Osteoblast (primary cell): Measurements from ENCODE around the gene SFI1. TPM values are rescaled to one million over a fixed set of nuclear protein-coding genes. Genes with fewer than 3 reads are reported as not detected.
"Not testable (repeated sequence)": the region's sequence is repeated elsewhere in the genome, so short reads cannot be mapped to it uniquely, and the experiment has no call there.

Experiments
- DNase-seq: peaks from one replicate; pipeline ENCODE4 v3.0.0; 2011; ENCODE audit warnings: low spot score, mixed read lengths; ENCODE audit not compliant: insufficient read length; ENCODE audit errors: missing footprints
- H2AFZ ChIP-seq: 2 replicates; pipeline ENCODE4 v1.6.0; 2011; ENCODE audit warnings: mild to moderate bottlenecking, low read length
- H3K27ac ChIP-seq: 2 replicates; pipeline ENCODE4 v1.5.1; 2011; ENCODE audit warnings: mild to moderate bottlenecking, low read depth, low read length, moderate library complexity
- H3K27me3 ChIP-seq: 2 replicates; pipeline ENCODE4 v1.6.0; 2012; ENCODE audit warnings: mild to moderate bottlenecking, control low read depth, inconsistent platforms, low read length, moderate library complexity; ENCODE audit not compliant: insufficient read depth
- H3K36me3 ChIP-seq: 2 replicates; pipeline ENCODE4 v1.5.1; 2011; ENCODE audit warnings: mild to moderate bottlenecking, low read length, control low read depth, moderate library complexity; ENCODE audit not compliant: insufficient read depth
- H3K4me1 ChIP-seq: 2 replicates; pipeline ENCODE4 v1.5.1; 2011; ENCODE audit warnings: mild to moderate bottlenecking, low read length, control low read depth, moderate library complexity; ENCODE audit not compliant: insufficient read depth
- H3K4me2 ChIP-seq: 2 replicates; pipeline ENCODE4 v1.6.0; 2011; ENCODE audit warnings: mild to moderate bottlenecking, low read length; ENCODE audit not compliant: insufficient read depth
- H3K4me3 ChIP-seq: fragments of 200-600 bp; sonication (generic); 3 replicates; pipeline ENCODE4 v1.5.1; 2012; ENCODE audit warnings: mild to moderate bottlenecking, low read length, inconsistent platforms; ENCODE audit not compliant: insufficient read depth
- H3K79me2 ChIP-seq: 2 replicates; pipeline ENCODE4 v1.6.0; 2012; ENCODE audit warnings: mild to moderate bottlenecking, low read length, control low read depth, inconsistent platforms; ENCODE audit not compliant: insufficient read depth
- H3K9me3 ChIP-seq: 2 replicates; pipeline ENCODE4 v1.5.1; 2011; ENCODE audit warnings: low read depth, low read length, control low read depth
- H4K20me1 ChIP-seq: 2 replicates; pipeline ENCODE4 v1.6.0; 2012; ENCODE audit warnings: mild to moderate bottlenecking, low read length, control low read depth; ENCODE audit not compliant: insufficient read depth
- total RNA-seq: library from RNA; depleted of rRNA; stranded (reverse); fragments of >200 nt; gene quantifications from 2 replicates; pipeline ENCODE4 v1.2.3, GENCODE V29; 2012
- TF ChIP-seq, protein P1 (sequence below): IDR thresholded peaks from 2 replicates; pipeline ENCODE4 v1.5.1; 2011; ENCODE audit warnings: mild to moderate bottlenecking, low read depth, low read length, moderate library complexity; ENCODE audit errors: extremely low read depth

SFI1 gene
- total RNA-seq, 1 donor, result 16.6 TPM

DNA sequence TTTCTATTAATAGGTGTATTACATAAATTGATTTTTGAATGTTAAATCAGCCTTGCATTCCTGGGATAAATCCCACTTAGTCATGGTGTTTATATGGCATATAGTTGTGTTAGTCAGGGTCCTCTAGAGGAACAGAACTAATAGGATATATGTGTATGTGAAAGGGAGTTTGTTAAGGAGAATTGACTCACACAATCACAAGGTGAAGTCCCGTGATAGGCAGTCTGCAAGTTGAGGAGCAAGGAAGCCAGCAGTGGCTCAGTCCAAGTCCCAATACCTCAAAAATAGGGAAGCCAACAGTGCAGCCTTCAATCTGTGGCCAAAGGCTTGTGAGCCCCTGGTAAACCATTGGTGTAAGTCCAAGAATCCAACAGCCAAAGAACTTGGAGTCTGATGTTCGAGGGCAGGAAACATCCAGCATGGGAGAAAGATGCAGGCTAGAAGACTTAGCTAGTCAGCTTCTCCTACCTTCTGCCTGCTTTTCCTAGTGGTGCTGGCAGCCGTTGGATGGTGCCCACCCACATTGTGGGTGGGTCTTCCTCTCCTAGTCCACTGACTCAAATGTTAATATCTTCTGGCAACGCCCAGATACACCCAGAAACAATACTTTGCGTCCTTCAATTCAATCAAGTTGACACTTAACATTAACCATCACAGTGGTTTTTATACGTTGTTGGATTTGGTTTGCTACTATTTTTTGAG lies 12.9 kb downstream of the SFI1 start:
- H3K4me1 ChIP-seq, result peaks cover 13% of the 10 kb centered on the region
- TF ChIP-seq, protein P1, sequence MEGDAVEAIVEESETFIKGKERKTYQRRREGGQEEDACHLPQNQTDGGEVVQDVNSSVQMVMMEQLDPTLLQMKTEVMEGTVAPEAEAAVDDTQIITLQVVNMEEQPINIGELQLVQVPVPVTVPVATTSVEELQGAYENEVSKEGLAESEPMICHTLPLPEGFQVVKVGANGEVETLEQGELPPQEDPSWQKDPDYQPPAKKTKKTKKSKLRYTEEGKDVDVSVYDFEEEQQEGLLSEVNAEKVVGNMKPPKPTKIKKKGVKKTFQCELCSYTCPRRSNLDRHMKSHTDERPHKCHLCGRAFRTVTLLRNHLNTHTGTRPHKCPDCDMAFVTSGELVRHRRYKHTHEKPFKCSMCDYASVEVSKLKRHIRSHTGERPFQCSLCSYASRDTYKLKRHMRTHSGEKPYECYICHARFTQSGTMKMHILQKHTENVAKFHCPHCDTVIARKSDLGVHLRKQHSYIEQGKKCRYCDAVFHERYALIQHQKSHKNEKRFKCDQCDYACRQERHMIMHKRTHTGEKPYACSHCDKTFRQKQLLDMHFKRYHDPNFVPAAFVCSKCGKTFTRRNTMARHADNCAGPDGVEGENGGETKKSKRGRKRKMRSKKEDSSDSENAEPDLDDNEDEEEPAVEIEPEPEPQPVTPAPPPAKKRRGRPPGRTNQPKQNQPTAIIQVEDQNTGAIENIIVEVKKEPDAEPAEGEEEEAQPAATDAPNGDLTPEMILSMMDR, result no peak
- H3K4me2 ChIP-seq, result no peak overlapping the region
- H3K79me2 ChIP-seq, result peaks cover 14% of the 10 kb centered on the region
- peaks cover 3% of the 10 kb centered on the region for H3K36me3 ChIP-seq
- peak overlapping the region; percentile 10 for H3K27ac ChIP-seq
- DNase-seq, result no peak
- H3K4me3 ChIP-seq, result no peak overlapping the region
- H2AFZ ChIP-seq, result peak overlapping the region; percentile 36
- no peaks in the 10 kb centered on the region for H3K9me3 ChIP-seq
- H4K20me1 ChIP-seq, result no peaks in the 10 kb centered on the region
- no peaks in the 10 kb centered on the region for H3K27me3 ChIP-seq

DNA sequence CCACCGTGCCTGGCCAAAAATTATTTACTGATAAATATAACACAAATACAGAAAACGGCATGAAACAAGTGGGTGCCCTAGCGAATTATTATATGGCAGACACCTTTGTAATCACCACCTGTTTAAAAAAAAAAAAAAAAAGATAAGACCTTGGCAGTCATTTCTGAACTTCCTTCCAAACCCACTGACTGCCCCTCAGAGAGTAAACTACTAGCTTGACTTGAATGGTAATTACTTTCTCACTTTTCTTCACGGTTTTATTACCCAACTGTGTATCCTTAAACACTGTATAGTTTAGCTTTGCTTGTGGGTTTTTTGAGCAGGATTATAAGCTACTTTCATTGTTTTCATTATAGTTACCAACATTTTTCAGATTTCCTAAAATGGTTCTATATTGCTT lies 23.7 kb downstream of the SFI1 start:
- TF ChIP-seq, protein P1, result no peak
- no peaks in the 10 kb centered on the region for H3K9me3 ChIP-seq
- H4K20me1 ChIP-seq, result no peaks in the 10 kb centered on the region
- no peaks in the 10 kb centered on the region for H3K36me3 ChIP-seq
- no peak overlapping the region for H3K27ac ChIP-seq
- H3K4me1 ChIP-seq, result no peaks in the 10 kb centered on the region
- no peak overlapping the region for H3K4me2 ChIP-seq
- peaks cover 4% of the 10 kb centered on the region for H3K79me2 ChIP-seq
- H3K4me3 ChIP-seq, result no peak overlapping the region
- no peaks in the 10 kb centered on the region for H3K27me3 ChIP-seq
- DNase-seq, result no peak
- no peak overlapping the region for H2AFZ ChIP-seq

DNA sequence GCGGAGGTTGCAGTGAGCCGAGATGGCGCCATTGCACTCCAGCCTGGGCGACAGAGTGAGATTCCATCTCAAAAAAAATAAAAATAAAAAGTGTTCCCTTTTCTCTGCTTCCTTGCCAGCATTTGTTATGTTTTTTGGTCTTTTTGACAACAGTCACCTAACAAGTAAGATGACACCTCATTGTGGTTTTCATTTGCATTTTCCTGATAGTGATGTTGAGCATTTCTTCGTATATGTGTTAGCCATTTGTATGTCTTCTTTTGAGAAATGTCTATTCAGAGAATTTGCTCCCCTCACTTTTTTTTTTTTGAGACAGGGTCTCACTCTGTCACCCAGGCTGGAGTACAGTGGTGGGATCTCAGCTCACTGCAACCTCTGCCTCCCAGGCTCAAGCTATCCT lies 27.8 kb downstream of the SFI1 start:
- not testable (repeated sequence) for H3K27ac ChIP-seq, H3K9me3 ChIP-seq, H3K36me3 ChIP-seq, H3K79me2 ChIP-seq, H3K4me2 ChIP-seq, H3K4me1 ChIP-seq, DNase-seq, H3K27me3 ChIP-seq, H3K4me3 ChIP-seq, H2AFZ ChIP-seq, H4K20me1 ChIP-seq

DNA sequence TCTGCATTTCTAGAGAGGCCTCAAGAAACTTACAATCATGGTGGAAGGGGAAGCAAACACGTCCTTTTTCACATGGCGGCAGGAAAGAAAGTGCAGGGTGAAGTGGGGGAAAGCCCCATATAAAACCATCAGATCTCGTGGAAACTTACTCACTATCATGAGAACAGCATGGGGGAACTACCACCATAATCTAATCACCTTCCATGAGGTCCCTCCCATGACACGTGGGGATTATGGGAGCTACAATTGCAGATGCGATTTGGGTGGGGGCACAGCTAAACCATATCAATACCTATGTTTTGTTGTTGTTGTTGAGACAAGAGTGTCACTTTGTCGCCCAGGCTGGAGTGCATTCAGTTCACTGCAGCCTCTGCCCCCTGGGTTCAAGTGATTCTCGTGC lies 29.9 kb downstream of the SFI1 start:
- H2AFZ ChIP-seq, result no peak overlapping the region
- H3K9me3 ChIP-seq, result no peaks in the 10 kb centered on the region
- no peak overlapping the region for H3K4me2 ChIP-seq
- no peaks in the 10 kb centered on the region for H3K27me3 ChIP-seq
- no peak overlapping the region for H3K4me3 ChIP-seq
- no peak for DNase-seq
- H3K4me1 ChIP-seq, result peaks cover 12% of the 10 kb centered on the region
- H3K36me3 ChIP-seq, result no peaks in the 10 kb centered on the region
- H3K27ac ChIP-seq, result no peak overlapping the region
- TF ChIP-seq, protein P1, result no peak
- peaks cover 2% of the 10 kb centered on the region for H3K79me2 ChIP-seq
- no peaks in the 10 kb centered on the region for H4K20me1 ChIP-seq
